ENCODE results near the gene RGS18. TPM values are rescaled to one million over a fixed set of nuclear protein-coding genes. Genes with fewer than 3 reads are reported as not detected.

Gene RGS18
- total RNA-seq, 4 donors from 2014 or later: 0.22 to 1.6 (median 1.3) TPM

DNA sequence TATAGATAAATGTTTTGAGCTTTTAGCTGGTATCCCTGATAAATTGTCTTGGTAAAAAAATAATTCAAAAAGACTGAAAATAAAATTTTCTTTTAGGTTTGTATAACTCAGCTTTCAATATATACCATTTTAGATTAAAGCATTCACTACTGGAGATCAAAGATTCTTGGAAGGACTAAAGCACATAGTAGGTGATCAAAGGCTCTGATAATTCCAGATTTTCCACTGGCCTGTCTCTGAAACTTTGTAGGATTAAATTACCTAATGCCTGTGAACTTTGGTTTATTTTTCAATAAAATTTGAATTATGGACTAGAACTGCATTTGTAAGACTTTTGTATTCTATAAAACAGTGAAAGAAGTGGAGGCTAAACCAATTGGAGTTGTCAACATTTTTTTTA, 1.2 kb upstream of the RGS18 start:
- intact Hi-C loops (cut with DNase I): no loop called here
- Histone ChIP-seq H3K27ac (no peak overlapping the region), H3K27me3 (no peaks in the 10 kb centered on the region), H3K9me3 (no peaks in the 10 kb centered on the region), H3K4me1 (no peaks in the 10 kb centered on the region), H3K36me3 (no peaks in the 10 kb centered on the region), H3K4me3 (replicated peaks in 1 of 3) (no peak overlapping the region)
- no peak for TF ChIP-seq POLR2A (IDR thresholded peaks at IDR 0.05)
- TF ChIP-seq, protein P1, sequence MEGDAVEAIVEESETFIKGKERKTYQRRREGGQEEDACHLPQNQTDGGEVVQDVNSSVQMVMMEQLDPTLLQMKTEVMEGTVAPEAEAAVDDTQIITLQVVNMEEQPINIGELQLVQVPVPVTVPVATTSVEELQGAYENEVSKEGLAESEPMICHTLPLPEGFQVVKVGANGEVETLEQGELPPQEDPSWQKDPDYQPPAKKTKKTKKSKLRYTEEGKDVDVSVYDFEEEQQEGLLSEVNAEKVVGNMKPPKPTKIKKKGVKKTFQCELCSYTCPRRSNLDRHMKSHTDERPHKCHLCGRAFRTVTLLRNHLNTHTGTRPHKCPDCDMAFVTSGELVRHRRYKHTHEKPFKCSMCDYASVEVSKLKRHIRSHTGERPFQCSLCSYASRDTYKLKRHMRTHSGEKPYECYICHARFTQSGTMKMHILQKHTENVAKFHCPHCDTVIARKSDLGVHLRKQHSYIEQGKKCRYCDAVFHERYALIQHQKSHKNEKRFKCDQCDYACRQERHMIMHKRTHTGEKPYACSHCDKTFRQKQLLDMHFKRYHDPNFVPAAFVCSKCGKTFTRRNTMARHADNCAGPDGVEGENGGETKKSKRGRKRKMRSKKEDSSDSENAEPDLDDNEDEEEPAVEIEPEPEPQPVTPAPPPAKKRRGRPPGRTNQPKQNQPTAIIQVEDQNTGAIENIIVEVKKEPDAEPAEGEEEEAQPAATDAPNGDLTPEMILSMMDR (IDR thresholded peaks at IDR 0.05): no peak
- no peak for DNase-seq

- Histone ChIP-seq H3K9me3 (no peaks in the 10 kb centered on the region), H3K4me3 (replicated peaks in 1 of 3) (no peak overlapping the region), H3K27ac (no peak overlapping the region), H3K27me3 (no peaks in the 10 kb centered on the region), H3K36me3 (no peaks in the 10 kb centered on the region), H3K4me1 (no peaks in the 10 kb centered on the region)
- no peak for DNase-seq
- intact Hi-C loops (cut with DNase I): no loop called here
- WGBS, 2 donors: 49 to 76% methylated on average over 4 of the region's 4 CpGs
- no peak for TF ChIP-seq POLR2A (IDR thresholded peaks at IDR 0.05)
- TF ChIP-seq, protein P1 (IDR thresholded peaks at IDR 0.05): no peak
These were observed 752 bp downstream of the RGS18 start for GRCh38 chr1:192159014-192159413.

- no peak for DNase-seq
- 68 to 78% methylated on average over 2 of the region's 2 CpGs for WGBS, 2 donors
These were observed 1.5 kb downstream of the RGS18 start for GRCh38 chr1:192159781-192160180.

GRCh38 chr1:192160196-192160595, 1.9 kb downstream of the RGS18 start:
- 81 to 91% methylated on average over 1 of the region's 1 CpG for WGBS, 2 donors
- no peaks in the 10 kb centered on the region for H3K27me3 ChIP-seq
- DNase-seq: no peak
- no peak for TF ChIP-seq POLR2A (IDR thresholded peaks at IDR 0.05)
- TF ChIP-seq, protein P1 (IDR thresholded peaks at IDR 0.05): no peak
- no peaks in the 10 kb centered on the region for H3K36me3 ChIP-seq
- intact Hi-C loops (cut with DNase I): no loop called here
- no peaks in the 10 kb centered on the region for H3K9me3 ChIP-seq
- no peaks in the 10 kb centered on the region for H3K4me1 ChIP-seq
- no peak overlapping the region for H3K27ac ChIP-seq
- no peak overlapping the region for H3K4me3 ChIP-seq (replicated peaks in 1 of 3)

More at GRCh38 chr1:192159781-192160180, 1.5 kb downstream of the RGS18 start:
- Histone ChIP-seq H3K27me3 (no peaks in the 10 kb centered on the region), H3K36me3 (no peaks in the 10 kb centered on the region), H3K4me1 (no peaks in the 10 kb centered on the region), H3K4me3 (replicated peaks in 1 of 3) (no peak overlapping the region), H3K27ac (no peak overlapping the region), H3K9me3 (no peaks in the 10 kb centered on the region)
- intact Hi-C loops (cut with DNase I): no loop called here
- TF ChIP-seq, protein P1 (IDR thresholded peaks at IDR 0.05): no peak
- no peak for TF ChIP-seq POLR2A (IDR thresholded peaks at IDR 0.05)

DNA sequence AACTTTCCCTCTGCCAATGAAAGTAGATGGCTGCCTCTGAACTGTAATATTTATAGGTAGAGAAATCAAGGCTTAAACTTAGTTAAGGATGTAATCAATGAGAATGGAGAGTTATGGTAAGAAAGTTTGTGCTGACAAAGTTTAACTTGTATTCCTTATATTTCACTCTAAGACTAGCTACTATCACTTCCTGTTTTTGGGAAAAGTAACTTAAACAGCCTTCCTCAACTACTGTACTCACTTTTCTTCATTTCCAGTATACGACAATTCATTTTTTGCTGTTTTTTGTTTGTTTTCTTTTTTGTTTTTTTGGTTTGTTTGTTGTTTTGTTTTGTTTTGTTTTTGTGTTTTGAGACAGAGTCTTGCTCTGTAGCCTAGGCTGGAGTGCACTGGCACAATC, 3.7 kb downstream of the RGS18 start:
- Histone ChIP-seq H3K36me3 (no peaks in the 10 kb centered on the region), H3K27ac (no peak overlapping the region), H3K4me1 (no peaks in the 10 kb centered on the region), H3K27me3 (no peaks in the 10 kb centered on the region), H3K4me3 (replicated peaks in 1 of 3) (no peak overlapping the region), H3K9me3 (no peaks in the 10 kb centered on the region)
- TF ChIP-seq, protein P1 (IDR thresholded peaks at IDR 0.05): no peak
- no peak for TF ChIP-seq POLR2A (IDR thresholded peaks at IDR 0.05)
- intact Hi-C loops (cut with DNase I): no loop called here
- no peak for DNase-seq
- 88 to 92% methylated on average over 1 of the region's 1 CpG for WGBS, 2 donors
